Measurements from ENCODE around the gene PPP1R1B.

DNA sequence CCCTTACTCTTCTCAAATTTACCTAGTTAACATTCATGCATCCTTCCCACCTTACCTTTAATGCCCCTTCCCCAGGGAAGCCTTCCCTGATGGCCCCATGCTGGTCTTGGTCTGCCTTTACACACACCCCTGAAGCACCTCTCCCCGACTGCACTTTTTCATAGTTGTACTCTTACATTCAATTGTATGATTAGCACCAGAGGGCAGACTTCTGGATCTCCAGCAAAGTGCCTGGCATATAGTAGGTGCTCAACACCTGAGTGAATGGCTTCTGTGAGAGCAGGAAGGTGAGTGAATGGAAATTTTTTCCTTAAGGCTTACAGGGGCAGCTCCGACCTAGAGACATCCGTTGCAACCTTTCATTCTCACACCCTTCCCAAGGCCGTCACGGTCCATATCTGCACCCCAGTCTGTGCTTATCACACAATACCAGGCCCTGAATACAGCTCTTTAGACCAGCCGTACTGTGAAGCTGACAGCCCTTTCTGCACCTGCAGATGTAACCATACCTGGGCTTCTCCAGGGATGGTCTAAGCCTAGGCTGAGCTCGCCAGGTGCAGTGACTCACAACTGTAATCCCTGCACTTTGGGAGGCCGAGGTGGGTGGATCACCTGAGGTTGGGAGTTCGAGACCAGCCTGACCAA, 56.7 kb downstream of the PPP1R1B start:
- TF ChIP-seq, protein P1, sequence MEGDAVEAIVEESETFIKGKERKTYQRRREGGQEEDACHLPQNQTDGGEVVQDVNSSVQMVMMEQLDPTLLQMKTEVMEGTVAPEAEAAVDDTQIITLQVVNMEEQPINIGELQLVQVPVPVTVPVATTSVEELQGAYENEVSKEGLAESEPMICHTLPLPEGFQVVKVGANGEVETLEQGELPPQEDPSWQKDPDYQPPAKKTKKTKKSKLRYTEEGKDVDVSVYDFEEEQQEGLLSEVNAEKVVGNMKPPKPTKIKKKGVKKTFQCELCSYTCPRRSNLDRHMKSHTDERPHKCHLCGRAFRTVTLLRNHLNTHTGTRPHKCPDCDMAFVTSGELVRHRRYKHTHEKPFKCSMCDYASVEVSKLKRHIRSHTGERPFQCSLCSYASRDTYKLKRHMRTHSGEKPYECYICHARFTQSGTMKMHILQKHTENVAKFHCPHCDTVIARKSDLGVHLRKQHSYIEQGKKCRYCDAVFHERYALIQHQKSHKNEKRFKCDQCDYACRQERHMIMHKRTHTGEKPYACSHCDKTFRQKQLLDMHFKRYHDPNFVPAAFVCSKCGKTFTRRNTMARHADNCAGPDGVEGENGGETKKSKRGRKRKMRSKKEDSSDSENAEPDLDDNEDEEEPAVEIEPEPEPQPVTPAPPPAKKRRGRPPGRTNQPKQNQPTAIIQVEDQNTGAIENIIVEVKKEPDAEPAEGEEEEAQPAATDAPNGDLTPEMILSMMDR (IDR thresholded peaks at IDR 0.05), result no peak
- no peak for TF ChIP-seq POLR2A (IDR thresholded peaks at IDR 0.05)

Measured in adrenal gland (tissue), 5 donors.